ENCODE results near the gene TRIO.

- TF ChIP-seq MYC (IDR thresholded peaks at IDR 0.05; ENCODE audit: insufficient read depth, insufficient read length, insufficient replicate concordance, low read length, severe bottlenecking) (no peak), CHD1 (IDR thresholded peaks at IDR 0.05; ENCODE audit: low read depth, low read length) (no peak), SMC3 (IDR thresholded peaks at IDR 0.05; ENCODE audit: borderline replicate concordance, low read length) (no peak), SIX5 (IDR thresholded peaks at IDR 0.05; ENCODE audit: low read depth, low read length, severe bottlenecking) (no peak), RBBP5 (conservative IDR thresholded peaks at IDR 0.05) (no peak), CTCF (IDR thresholded peaks at IDR 0.05 in 2 of 3, conservative IDR thresholded peaks at IDR 0.05 in 1 of 3; ENCODE audit: control insufficient read depth in 2 of 3, extremely low read depth in 1 of 3, insufficient read depth in 1 of 3, low read depth in 3 of 3, low read length in 3 of 3) (no peak), ZNF274 (IDR thresholded peaks at IDR 0.05; ENCODE audit: insufficient read depth, insufficient read length) (no peak), CREB1 (IDR thresholded peaks at IDR 0.05; ENCODE audit: low read depth) (no peak), BCL11A (IDR thresholded peaks at IDR 0.05; ENCODE audit: low read depth, low read length) (no peak), TAF1 (IDR thresholded peaks at IDR 0.05; ENCODE audit: borderline replicate concordance, low read depth, low read length) (no peak), SMAD5 (IDR thresholded peaks at IDR 0.05; ENCODE audit: low read depth) (no peak), CUX1 (IDR thresholded peaks at IDR 0.05; ENCODE audit: insufficient replicate concordance, low read depth, low read length) (no peak), YY1 (IDR thresholded peaks at IDR 0.05; ENCODE audit: low read depth, low read length) (no peak), BCL3 (IDR thresholded peaks at IDR 0.05; ENCODE audit: borderline replicate concordance, insufficient read depth, low read depth, low read length, poor library complexity, severe bottlenecking) (no peak)
These were observed 161.9 kb downstream of the TRIO start for GRCh38 chr5:14305045-14305444.
